WI38 (cell line): ENCODE results near the gene SCN5A.

Source experiments
- H3K4me3 ChIP-seq: 2 replicates; pipeline ENCODE4 v1.5.1; 2011; ENCODE audit warnings: low read depth, mild to moderate bottlenecking, control low read depth, low read length
- CTCF ChIP-seq: IDR thresholded peaks from 2 replicates; pipeline ENCODE4 v1.5.1; 2012; ENCODE audit warnings: low read depth, mild to moderate bottlenecking, control low read depth, low read length

Gene SCN5A

GRCh38 chr3:38643592-38643991 lies 5.9 kb downstream of the SCN5A start:
- no peak for TF ChIP-seq CTCF

GRCh38 chr3:38643090-38643489 lies 6.4 kb downstream of the SCN5A start:
- TF ChIP-seq CTCF = no peak
- no peak overlapping the region for H3K4me3 ChIP-seq

More at GRCh38 chr3:38643592-38643991, 5.9 kb downstream of the SCN5A start:
- H3K4me3 ChIP-seq = no peak overlapping the region

- no peak overlapping the region for H3K4me3 ChIP-seq
Measured at GRCh38 chr3:38641461-38642110, 7.9 kb downstream of the SCN5A start.

GRCh38 chr3:38640661-38641452 lies 8.6 kb downstream of the SCN5A start:
- H3K4me3 ChIP-seq = no peak overlapping the region
- no peak for TF ChIP-seq CTCF

More at GRCh38 chr3:38641461-38642110, 7.9 kb downstream of the SCN5A start:
- TF ChIP-seq CTCF = no peak

- no peak for TF ChIP-seq CTCF
- H3K4me3 ChIP-seq = no peak overlapping the region
Measured at GRCh38 chr3:38638354-38638753, 11.1 kb downstream of the SCN5A start.

GRCh38 chr3:38637906-38638305 lies 11.6 kb downstream of the SCN5A start:
- no peak for TF ChIP-seq CTCF
- no peak overlapping the region for H3K4me3 ChIP-seq

GRCh38 chr3:38636881-38637280 lies 12.6 kb downstream of the SCN5A start:
- no peak overlapping the region for H3K4me3 ChIP-seq
- no peak for TF ChIP-seq CTCF
